AML-193 (cell line): ENCODE measurements around the gene ZNF469.

Experiments used
- DNase-seq, 2 experiments: peaks; one replicate each; lab custom pipeline; 2025; lab: John Stamatoyannopoulos, UW

The ZNF469 gene

GRCh38 chr16:88347656-88348376 is 34.9 kb upstream of the ZNF469 start:
- no peak for DNase-seq

- no peak for DNase-seq
Measured at GRCh38 chr16:88348377-88349152, 34.2 kb upstream of the ZNF469 start.

- DNase-seq: no peak
Measured at GRCh38 chr16:88349153-88349902, 33.4 kb upstream of the ZNF469 start.

GRCh38 chr16:88349903-88350900 is 32.6 kb upstream of the ZNF469 start:
- DNase-seq: no peak

GRCh38 chr16:88350922-88351321 is 31.8 kb upstream of the ZNF469 start:
- no peak for DNase-seq

- no peak for DNase-seq
Measured at GRCh38 chr16:88351491-88352101, 31.2 kb upstream of the ZNF469 start.

- no peak for DNase-seq
Measured at GRCh38 chr16:88352261-88353200, 30.2 kb upstream of the ZNF469 start.

GRCh38 chr16:88353232-88353631 is 29.5 kb upstream of the ZNF469 start:
- DNase-seq: no peak

GRCh38 chr16:88353691-88354090 is 29.1 kb upstream of the ZNF469 start:
- no peak for DNase-seq

- no peak for DNase-seq
Measured at GRCh38 chr16:88354229-88355092, 28.3 kb upstream of the ZNF469 start.

- DNase-seq: no peak
Measured at GRCh38 chr16:88355093-88355388, 27.7 kb upstream of the ZNF469 start.

- no peak for DNase-seq
Measured at GRCh38 chr16:88355389-88356123, 27.2 kb upstream of the ZNF469 start.

- DNase-seq: no peak
Measured at GRCh38 chr16:88356124-88356726, 26.5 kb upstream of the ZNF469 start.

- DNase-seq: no peak
Measured at GRCh38 chr16:88356727-88357199, 26.0 kb upstream of the ZNF469 start.

- DNase-seq: no peak
Measured at GRCh38 chr16:88357317-88358022, 25.3 kb upstream of the ZNF469 start.

- DNase-seq: no peak
Measured at GRCh38 chr16:88358023-88358420, 24.7 kb upstream of the ZNF469 start.

- DNase-seq: no peak
Measured at GRCh38 chr16:88359008-88359407, 23.8 kb upstream of the ZNF469 start.
